HG02798 (cell line): ENCODE data around the gene PHOX2B.
"Not testable (repeated sequence)": the region's sequence is repeated elsewhere in the genome, so short reads cannot be mapped to it uniquely, and the experiment has no call there.

ENCODE experiments used
- ATAC-seq: cut with Tn5 transposase; IDR thresholded peaks from one replicate; pipeline ENCODE4 v1.9.1; 2021; ENCODE audit warnings: mild to moderate bottlenecking; ENCODE audit not compliant: unreplicated experiment, poor library complexity

The PHOX2B gene

GRCh38 chr4:41749631-41750039 lies 1.1 kb upstream of the PHOX2B start:
- no peak for ATAC-seq

DNA sequence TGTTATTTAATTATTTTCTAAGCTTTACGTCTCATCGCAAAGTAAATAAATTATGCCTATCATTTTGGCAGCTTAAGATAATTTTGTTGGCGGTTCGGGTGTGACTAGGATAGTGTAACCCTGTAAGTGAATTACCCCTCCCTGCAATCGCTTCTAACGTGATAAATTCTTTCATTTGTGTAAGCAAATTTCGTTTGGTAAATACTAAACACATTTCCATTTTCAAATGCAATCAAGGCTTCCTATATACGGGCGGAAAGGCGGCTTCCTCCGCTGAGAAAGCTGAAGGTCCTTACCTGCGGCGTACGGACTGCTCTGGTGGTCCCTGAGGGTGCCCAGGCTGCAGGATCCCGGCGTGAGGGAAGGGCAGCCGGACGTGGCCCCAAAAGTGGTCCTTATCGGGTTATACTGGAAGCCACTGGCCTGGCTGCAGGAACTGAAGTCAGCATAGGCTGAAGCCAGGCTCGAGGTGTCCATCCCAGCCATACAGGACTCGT lies 403 bp downstream of the PHOX2B start:
- no peak for ATAC-seq

GRCh38 chr4:41747230-41748055 lies 1.1 kb downstream of the PHOX2B start:
- ATAC-seq: no peak

DNA sequence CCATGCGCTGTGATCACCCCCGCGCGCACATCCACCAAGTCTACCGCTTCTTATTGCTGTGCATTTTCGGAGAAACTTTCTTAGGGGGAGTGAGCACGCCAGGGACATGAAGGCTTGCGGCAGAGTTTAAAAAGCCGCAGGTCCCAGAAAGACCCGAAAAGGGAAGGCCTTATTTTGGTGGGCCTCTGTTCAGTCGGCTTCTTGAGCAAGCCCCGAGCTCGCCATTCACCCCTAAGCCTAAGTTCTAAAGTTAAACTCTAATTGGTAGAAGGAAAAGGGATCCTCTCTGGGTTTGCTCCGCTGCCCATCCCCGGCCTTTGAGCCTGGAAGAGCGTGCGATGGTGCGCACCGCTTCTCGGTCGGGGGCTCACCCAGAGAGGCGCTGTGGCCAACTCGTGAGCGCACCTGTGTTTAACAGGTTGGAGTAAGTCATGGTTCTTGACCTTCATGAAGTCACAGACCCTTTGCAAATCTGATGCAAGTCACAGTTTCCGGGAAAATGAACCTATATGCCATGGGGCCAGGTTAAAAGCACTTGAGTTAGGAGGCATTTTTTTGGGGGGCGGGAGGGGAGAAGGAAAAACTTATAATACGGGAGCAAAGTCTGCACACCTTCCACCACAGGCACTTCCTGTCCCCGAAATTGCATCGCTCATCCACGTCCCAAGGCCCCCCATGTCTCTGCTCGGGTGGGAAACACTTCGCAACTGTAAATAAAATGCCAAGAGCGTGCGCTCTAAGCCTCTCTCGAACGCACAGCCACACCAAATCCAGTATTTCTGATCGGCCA lies 1.9 kb downstream of the PHOX2B start:
- ATAC-seq: no peak

- ATAC-seq: no peak
Observed at GRCh38 chr4:41746025-41746439, 2.5 kb downstream of the PHOX2B start.

DNA sequence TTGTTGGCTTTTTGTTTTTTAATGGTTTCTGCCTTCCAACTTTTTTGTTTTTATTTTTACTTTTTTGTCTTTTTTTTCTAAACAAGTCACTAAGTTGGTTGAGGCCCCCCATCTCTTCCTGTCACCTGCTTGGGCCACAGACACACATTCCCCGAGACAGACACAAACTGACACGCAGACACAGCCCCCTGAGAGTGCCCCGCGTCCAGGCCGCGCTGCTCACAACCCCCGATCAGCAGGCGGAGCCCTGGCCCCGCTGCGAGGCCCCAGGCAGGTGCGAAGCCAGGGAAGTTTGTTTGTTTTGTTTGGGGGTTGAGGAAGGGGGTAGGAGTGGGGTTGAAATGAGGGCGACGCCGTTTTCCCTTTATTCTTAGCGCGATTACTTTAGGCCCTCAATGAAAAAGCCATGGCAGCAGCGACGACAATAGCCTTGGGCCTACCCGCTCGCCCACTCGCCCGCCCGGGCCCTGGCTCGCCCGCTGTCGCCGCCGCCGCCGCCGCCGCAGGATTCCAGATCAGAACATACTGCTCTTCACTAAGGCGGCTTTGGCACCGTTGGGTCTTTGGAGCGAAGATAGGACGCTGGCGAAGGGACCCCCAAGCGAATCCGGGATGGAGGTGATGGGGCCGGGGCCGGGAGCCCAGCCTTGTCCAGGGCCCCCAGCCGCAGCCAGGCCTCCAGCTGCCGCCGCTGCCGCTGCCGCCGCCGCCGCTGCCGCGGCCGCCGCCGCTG lies 3.1 kb downstream of the PHOX2B start:
- no peak for ATAC-seq

DNA sequence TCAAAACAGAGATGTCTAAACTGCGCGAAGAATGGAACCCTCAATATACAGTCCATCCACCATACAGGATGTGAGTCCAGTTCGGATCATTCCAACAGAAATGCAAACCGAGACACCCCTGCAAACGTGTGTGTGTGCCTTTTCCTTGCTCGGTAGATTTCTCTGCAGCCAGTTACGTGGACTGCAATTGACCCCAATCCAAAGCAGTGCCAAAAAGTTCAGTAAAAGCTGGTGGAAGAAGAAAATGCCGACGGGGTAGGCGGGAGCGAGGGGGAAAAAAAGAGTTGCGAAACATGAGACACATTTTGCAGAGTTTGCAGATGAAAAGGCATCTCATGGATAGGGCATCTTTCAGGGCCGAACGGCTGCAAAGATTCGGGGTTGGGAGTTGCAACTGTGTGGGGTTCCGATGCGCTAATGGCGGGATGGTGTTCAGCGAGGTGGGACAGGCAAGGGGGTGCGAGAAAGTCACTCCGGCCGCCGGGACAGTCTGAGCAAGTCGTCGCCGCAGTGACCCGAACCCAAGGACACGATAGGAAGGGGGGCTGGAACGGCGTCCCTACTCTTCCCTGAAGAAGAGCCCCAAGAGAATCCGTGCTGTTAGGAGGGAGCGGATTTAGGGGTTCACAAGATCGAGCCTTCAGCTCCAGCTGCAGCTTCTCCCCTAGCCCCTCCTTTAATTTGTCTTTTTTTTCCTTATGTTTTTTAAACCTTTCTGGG lies 3.8 kb downstream of the PHOX2B start:
- no peak for ATAC-seq

GRCh38 chr4:41741354-41741753 lies 7.2 kb downstream of the PHOX2B start:
- ATAC-seq: no peak

- not testable (repeated sequence) for ATAC-seq
Observed at GRCh38 chr4:41737491-41737890, 11.0 kb downstream of the PHOX2B start.

DNA sequence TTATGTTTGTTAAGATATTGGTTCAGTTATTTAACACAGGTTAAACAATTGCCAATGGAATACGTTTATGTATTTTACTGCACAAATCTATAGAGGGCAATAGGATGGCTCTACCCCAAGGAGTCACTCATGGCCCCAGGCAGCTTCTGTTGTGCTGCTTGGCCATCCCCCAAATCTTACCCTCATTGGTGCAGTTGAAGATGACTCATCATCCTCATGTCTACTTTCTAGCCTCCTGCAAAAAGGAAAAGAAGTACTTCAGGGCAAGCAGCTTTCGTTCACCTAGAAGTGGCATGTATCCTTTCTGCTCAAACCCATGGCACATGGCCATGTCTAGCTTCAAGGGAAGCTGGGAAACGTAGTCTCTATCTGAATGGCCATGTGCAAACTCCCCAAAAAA lies 14.2 kb downstream of the PHOX2B start:
- no peak for ATAC-seq

DNA sequence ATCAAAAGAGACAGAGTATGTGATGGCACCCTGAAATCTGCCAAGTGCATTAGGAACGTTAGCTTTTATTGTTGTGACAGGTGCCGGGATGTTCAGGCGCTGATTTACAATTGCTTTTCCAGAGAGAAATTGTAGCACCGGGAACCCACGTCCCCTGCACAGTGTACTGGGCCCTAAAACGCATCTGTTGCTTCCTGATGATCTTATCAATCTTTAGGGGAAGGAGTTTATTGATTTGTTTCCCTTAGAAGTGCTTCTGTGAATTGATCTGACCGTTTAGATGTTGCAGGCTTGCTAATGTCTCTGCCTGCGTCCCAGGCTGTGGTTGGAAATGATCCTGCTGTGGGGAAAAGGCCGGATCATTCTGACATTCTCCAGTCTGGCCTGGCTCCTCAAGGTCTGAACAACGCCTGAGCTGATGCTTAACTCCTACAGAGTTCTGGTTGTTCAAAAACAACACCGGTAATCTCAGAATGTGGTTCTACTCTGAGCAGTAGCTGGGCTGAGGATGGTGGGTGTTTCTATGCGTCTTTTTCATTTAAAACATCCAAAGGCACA lies 16.9 kb downstream of the PHOX2B start:
- ATAC-seq: no peak

DNA sequence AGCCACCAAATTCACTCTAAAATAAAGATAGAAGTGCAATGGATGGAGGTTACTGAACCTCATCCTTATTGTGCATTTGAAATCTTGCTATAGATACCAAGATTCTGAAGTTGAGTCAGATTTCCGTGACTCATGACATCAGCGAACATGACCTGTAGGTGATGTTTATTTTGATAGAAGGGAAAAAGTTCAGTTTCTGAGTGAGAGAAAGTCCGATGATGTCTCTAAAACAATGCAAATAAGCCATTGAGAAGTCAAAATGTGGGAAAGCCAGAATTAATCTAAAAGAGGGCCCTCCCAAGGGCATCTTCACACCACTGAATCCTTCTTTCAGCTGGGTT lies 20.0 kb downstream of the PHOX2B start:
- ATAC-seq: no peak

DNA sequence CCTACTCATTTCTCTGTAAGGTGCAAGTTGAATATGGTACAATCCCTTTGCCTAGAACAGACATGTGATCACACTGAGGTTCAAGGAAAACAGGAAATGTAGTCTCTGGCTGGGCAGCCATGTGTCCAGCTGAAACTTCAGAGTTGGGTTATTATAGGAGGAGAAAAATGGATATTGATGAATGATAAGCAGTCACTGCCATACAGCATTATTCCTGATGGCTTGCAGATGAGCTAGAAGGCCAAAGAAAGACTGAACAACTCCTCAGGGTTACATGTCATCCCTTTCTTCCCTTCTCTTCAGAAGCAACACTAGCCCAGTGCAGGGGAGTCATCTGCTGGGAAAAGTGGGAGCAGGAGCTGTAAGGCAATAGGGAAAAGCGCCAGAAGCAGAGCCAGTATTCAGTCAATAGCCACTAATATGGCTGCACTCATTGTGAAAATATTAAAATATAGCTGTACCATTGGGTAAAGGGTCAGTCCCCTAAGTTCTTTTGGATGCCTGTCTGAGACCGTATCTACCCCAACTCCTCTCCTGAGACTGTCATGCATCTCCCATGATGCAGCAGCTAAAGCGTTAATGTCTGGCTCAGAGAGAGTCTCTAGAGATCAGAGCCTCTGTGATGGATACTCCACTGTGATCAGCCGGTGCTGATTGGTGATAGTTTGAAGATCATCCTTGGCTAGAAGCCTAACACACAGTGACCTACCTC lies 20.5 kb downstream of the PHOX2B start:
- no peak for ATAC-seq

DNA sequence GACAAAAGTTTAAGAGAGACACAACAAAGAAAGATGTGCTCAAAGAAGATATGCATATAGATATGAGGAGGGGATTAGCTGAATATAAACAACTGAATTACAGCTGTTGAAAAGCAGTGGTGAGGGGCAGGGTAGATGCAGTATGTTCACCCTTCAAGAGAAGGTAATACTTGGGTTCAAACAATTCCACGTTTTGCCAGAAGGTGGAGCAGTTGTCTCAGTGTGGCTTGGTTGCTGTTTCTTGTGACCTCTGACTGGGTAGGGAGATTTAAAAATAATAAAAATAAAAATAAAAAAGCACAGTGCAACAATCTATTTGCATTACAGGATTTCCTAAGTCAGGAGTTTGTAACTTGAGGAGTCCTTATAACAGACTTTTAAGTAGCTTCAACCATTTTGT lies 23.3 kb downstream of the PHOX2B start:
- no peak for ATAC-seq

- no peak for ATAC-seq
Observed at GRCh38 chr4:41723286-41723685, 25.2 kb downstream of the PHOX2B start.

GRCh38 chr4:41722181-41722580 lies 26.3 kb downstream of the PHOX2B start:
- no peak for ATAC-seq

DNA sequence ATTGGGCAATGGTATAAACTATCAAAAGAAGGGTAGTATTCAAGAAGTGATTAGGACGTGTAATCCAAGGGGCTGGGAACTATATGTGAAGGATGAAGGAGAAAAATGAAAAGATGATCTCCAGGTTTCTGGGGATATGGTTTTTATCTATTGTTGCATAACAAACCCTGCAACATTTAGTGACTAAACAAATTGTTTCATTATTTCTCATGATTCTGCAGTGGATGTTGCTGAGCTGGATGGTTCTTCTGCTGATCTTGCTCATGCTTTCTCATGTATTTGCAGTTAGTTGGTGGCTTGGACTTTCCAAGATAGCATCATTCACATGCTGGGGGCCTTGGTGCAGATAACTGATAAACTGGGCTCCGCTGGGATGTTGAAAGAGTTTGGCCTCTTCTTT lies 29.1 kb downstream of the PHOX2B start:
- ATAC-seq: no peak

DNA sequence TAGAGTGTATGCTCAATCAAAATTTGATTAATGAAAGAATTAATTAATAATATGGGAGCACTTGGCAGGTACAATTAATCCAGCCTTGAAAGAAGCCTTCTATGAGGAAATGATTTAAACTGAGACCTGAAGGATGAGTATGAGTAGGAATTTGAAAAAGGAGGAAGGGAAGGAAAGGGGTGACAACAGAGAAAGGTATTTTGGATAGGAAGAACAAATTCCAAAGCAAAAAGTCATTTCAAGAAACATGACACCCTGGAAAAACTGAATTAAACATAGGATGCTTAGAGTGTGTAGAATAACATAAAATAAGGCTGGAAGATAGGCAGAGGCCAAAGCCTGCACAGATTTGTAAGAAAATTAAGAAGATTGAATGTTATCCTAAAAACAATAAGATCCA lies 29.6 kb downstream of the PHOX2B start:
- ATAC-seq: no peak

DNA sequence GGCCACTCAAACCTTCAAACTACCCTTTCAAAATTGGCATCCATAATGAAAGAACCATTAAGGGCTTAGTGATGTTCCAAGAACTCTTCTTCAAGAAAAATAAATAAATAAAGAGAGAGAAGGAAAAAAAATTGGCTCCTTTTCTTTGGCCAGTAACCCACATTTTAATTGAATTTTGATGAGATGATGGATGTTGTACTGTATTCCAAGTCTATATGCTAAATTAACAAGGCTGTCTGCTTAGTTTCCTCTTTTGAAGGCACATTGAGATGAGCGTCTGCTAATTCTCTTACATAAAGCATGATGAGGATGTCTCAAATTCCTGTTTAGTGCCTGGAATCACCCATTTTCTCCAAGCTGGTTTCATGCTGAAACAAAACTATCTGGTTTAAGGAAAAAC lies 33.4 kb downstream of the PHOX2B start:
- no peak for ATAC-seq
